ENCODE measurements around the gene LCE2A. TPM values are rescaled to one million over a fixed set of nuclear protein-coding genes. Genes with fewer than 3 reads are reported as not detected.

LCE2A gene
- total RNA-seq, 2 donors from 2014 or later = not detected

DNA sequence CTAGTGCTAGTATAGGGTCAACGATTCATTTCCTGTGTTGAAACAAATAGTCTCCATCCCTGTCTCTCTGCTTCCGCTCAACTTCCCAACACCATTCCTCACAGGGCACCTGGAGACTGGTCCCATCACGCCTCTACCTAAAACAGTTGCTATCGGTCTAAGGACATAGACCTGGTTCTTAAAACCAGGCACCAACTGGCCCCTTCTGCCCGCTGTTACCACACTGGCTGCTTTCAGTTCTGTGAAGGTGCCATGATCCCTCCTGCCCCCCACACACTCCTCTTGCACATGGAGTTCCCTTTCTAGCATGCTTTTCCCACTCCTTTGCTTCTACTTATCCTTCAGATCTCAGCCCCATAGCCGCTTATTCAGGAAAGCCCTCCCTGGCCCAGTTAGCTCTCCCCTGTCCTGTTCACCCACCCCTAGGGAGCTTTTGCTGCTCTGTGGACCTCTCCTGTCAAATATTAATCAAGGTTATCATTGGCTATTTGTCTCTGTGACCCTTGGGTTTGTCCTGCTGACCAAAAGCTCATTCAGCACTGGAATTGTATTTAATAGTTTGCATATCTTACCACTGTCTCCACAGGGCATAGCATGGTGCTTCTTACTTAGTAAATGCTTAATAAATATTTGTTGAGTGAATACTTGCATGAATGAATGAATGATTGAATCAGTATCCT lies 47.8 kb downstream of the LCE2A start:
- WGBS = 84% methylated on average over 6 of the region's 6 CpGs
- no peak for DNase-seq (ENCODE audit: low spot score)
- no peak overlapping the region for H3K4me3 ChIP-seq
- no peaks in the 10 kb centered on the region for H3K36me3 ChIP-seq
- TF ChIP-seq POLR2A (IDR thresholded peaks at IDR 0.05) = no peak
- H3K27me3 ChIP-seq (replicated peaks; ENCODE audit: insufficient read depth) = no peaks in the 10 kb centered on the region
- H3K27ac ChIP-seq = no peak overlapping the region
- intact Hi-C loops (cut with DNase I) = no loop called here
- H3K4me1 ChIP-seq (replicated peaks) = no peaks in the 10 kb centered on the region
- H3K9me3 ChIP-seq = no peaks in the 10 kb centered on the region

GRCh38 chr1:152747831-152748230 lies 49.7 kb downstream of the LCE2A start:
- H3K36me3 ChIP-seq = no peaks in the 10 kb centered on the region
- DNase-seq (ENCODE audit: low spot score) = no peak
- no peaks in the 10 kb centered on the region for H3K9me3 ChIP-seq
- H3K27ac ChIP-seq = no peak overlapping the region
- intact Hi-C loops (cut with DNase I) = no loop called here
- no peak overlapping the region for H3K4me3 ChIP-seq
- 49% methylated on average over 1 of the region's 1 CpG for WGBS
- H3K27me3 ChIP-seq (replicated peaks; ENCODE audit: insufficient read depth) = no peaks in the 10 kb centered on the region
- no peaks in the 10 kb centered on the region for H3K4me1 ChIP-seq (replicated peaks)
- TF ChIP-seq CTCF (IDR thresholded peaks at IDR 0.05) (no peak), POLR2A (IDR thresholded peaks at IDR 0.05) (no peak), POLR2AphosphoS5 (IDR thresholded peaks at IDR 0.05) (no peak)

Other genes with a start within 250 kb of the LCE2A start
- not detected for gene LCE5A, start 187.5 kb upstream of the LCE2A start, total RNA-seq
- not detected for gene CRCT1, start 183.9 kb upstream of the LCE2A start, total RNA-seq
- gene LCE3E, start 131.6 kb upstream of the LCE2A start, total RNA-seq = not detected
- not detected for gene LCE3D, start 117.8 kb upstream of the LCE2A start, total RNA-seq
- not detected for gene LCE3C, start 98.1 kb upstream of the LCE2A start, total RNA-seq
- gene LCE3B, start 84.5 kb upstream of the LCE2A start, total RNA-seq = not detected
- gene LCE3A, start 75.2 kb upstream of the LCE2A start, total RNA-seq = not detected
- not detected for gene LCE2D, start 35.0 kb upstream of the LCE2A start, total RNA-seq
- 1 to 10 TPM in 1 of 2 donors, not detected in 1; 1.8 TPM for gene LCE2C, start 23.1 kb upstream of the LCE2A start, total RNA-seq
- gene LCE2B, start 12.2 kb upstream of the LCE2A start, total RNA-seq = 1 to 10 TPM in 1 of 2 donors, not detected in 1; 3.2 TPM
- gene LCE4A, start 9.8 kb downstream of the LCE2A start, total RNA-seq = not detected
- under 1 TPM in 1 of 2 donors, not detected in 1; 0.57 TPM for gene KPRP, start 59.7 kb downstream of the LCE2A start, total RNA-seq
- gene LCE1F, start 76.8 kb downstream of the LCE2A start, total RNA-seq = not detected
- gene LCE1E, start 87.9 kb downstream of the LCE2A start, total RNA-seq = not detected
- not detected for gene LCE1D, start 98.4 kb downstream of the LCE2A start, total RNA-seq
- 1 to 10 TPM in 1 of 2 donors, not detected in 1; 8.6 TPM for gene LCE1C, start 108.3 kb downstream of the LCE2A start, total RNA-seq
- gene LCE1B, start 113.6 kb downstream of the LCE2A start, total RNA-seq = under 1 TPM in 1 of 2 donors, not detected in 1; 0.51 TPM
- 1 to 10 TPM in 1 of 2 donors, not detected in 1; 3.4 TPM for gene LCE1A, start 129.1 kb downstream of the LCE2A start, total RNA-seq
- gene LCE6A, start 144.5 kb downstream of the LCE2A start, total RNA-seq = not detected
- gene LCE7A, start 161.7 kb downstream of the LCE2A start, total RNA-seq = not detected
- gene SMCP, start 180.0 kb downstream of the LCE2A start, total RNA-seq = 10 to 100 TPM in 1 of 2 donors, not detected in 1; 36.5 TPM
- gene IVL, start 210.2 kb downstream of the LCE2A start, total RNA-seq = under 1 TPM; 0.46 to 0.57 TPM
- gene SPRR5, start 248.9 kb downstream of the LCE2A start, total RNA-seq = not detected

Data from prostate gland (tissue), 2 donors.